Measurements from ENCODE around the gene ATP6V1F. TPM values are rescaled to one million over a fixed set of nuclear protein-coding genes. Genes with fewer than 3 reads are reported as not detected.

Gene ATP6V1F
- total RNA-seq, 4 donors from 2014 or later, result 31.2 to 137 (median 61.3) TPM

- Histone ChIP-seq H3K4me1 (peaks cover 9 to 10% of the 10 kb centered on the region in 2 donors), H3K36me3 (no peaks in the 10 kb centered on the region), H3K4me3 (peak overlapping the region; percentile 57 to 70), H3K27me3 (no peaks in the 10 kb centered on the region), H3K27ac (peak overlapping the region; percentile 92 to 94), H3K9me3 (no peaks in the 10 kb centered on the region)
- TF ChIP-seq POLR2A (IDR thresholded peaks at IDR 0.05) (no peak), CTCF (IDR thresholded peaks at IDR 0.05) (no peak)
- intact Hi-C loops (cut with DNase I; ENCODE audit: low total_unique reads), result no loop called here
- DNase-seq, result peak; percentile 59 to 64
Observed at GRCh38 chr7:128831994-128832879, 30.4 kb upstream of the ATP6V1F start.

- no peaks in the 10 kb centered on the region for H3K36me3 ChIP-seq
- no peaks in the 10 kb centered on the region for H3K27me3 ChIP-seq
- peak overlapping the region; percentile 92 to 94 for H3K27ac ChIP-seq
- no peaks in the 10 kb centered on the region for H3K9me3 ChIP-seq
- no peak for DNase-seq
- intact Hi-C loops (cut with DNase I; ENCODE audit: low total_unique reads), result no loop called here
- peak overlapping the region; percentile 57 to 70 for H3K4me3 ChIP-seq
- peaks cover 9 to 10% of the 10 kb centered on the region in 2 donors for H3K4me1 ChIP-seq
- no peak for TF ChIP-seq CTCF (IDR thresholded peaks at IDR 0.05)
- no peak for TF ChIP-seq POLR2A (IDR thresholded peaks at IDR 0.05)
Observed at GRCh38 chr7:128832880-128833147, 29.8 kb upstream of the ATP6V1F start.

GRCh38 chr7:128833148-128833945, 29.3 kb upstream of the ATP6V1F start:
- intact Hi-C loops (cut with DNase I; ENCODE audit: low total_unique reads), result no loop called here

GRCh38 chr7:128833946-128834325, 28.7 kb upstream of the ATP6V1F start:
- no peaks in the 10 kb centered on the region for H3K36me3 ChIP-seq
- H3K9me3 ChIP-seq, result no peaks in the 10 kb centered on the region
- H3K4me1 ChIP-seq, result peaks cover 6 to 10% of the 10 kb centered on the region in 2 donors
- no peaks in the 10 kb centered on the region for H3K27me3 ChIP-seq
- no peak for DNase-seq
- peak overlapping the region; percentile 92 to 94 for H3K27ac ChIP-seq
- TF ChIP-seq CTCF (IDR thresholded peaks at IDR 0.05), result no peak
- TF ChIP-seq POLR2A (IDR thresholded peaks at IDR 0.05), result peak in 1 of 2 donors; percentile 17
- intact Hi-C loops (cut with DNase I; ENCODE audit: low total_unique reads), result no loop called here
- H3K4me3 ChIP-seq, result no peak overlapping the region

More at GRCh38 chr7:128833148-128833945, 29.3 kb upstream of the ATP6V1F start:
- H3K36me3 ChIP-seq, result no peaks in the 10 kb centered on the region
- H3K27me3 ChIP-seq, result no peaks in the 10 kb centered on the region
- peak overlapping the region; percentile 57 to 70 for H3K4me3 ChIP-seq
- peak; percentile 78 to 88 for DNase-seq
- peak overlapping the region; percentile 92 to 94 for H3K27ac ChIP-seq
- no peak for TF ChIP-seq CTCF (IDR thresholded peaks at IDR 0.05)
- TF ChIP-seq POLR2A (IDR thresholded peaks at IDR 0.05), result no peak
- no peaks in the 10 kb centered on the region for H3K9me3 ChIP-seq
- peaks cover 6 to 10% of the 10 kb centered on the region in 2 donors for H3K4me1 ChIP-seq
